ENCODE data around the gene GRB14.

- no peak for TF ChIP-seq CTCF (IDR thresholded peaks at IDR 0.05; ENCODE audit: low read depth, low read length)
- TF ChIP-seq POLR2A (IDR thresholded peaks at IDR 0.05; ENCODE audit: extremely low read depth, insufficient read length): no peak
- TF ChIP-seq MYC (IDR thresholded peaks at IDR 0.05; ENCODE audit: low read depth, low read length): no peak
- TF ChIP-seq MAX (IDR thresholded peaks at IDR 0.05; ENCODE audit: low read depth, low read length): no peak
Observed at GRCh38 chr2:164530464-164530863, 90.8 kb downstream of the GRB14 start.
